Measurements from ENCODE around the gene TEAD1.
A peak's percentile ranks its signal among the peaks of the same experiment; 100 is the strongest.
"Not testable (repeated sequence)": the region's sequence is repeated elsewhere in the genome, so short reads cannot be mapped to it uniquely, and the experiment has no call there.

Gene TEAD1

GRCh38 chr11:12863605-12864121 is 189.4 kb downstream of the TEAD1 start:
- DNase-seq (ENCODE audit: low spot score), result no peak

DNA sequence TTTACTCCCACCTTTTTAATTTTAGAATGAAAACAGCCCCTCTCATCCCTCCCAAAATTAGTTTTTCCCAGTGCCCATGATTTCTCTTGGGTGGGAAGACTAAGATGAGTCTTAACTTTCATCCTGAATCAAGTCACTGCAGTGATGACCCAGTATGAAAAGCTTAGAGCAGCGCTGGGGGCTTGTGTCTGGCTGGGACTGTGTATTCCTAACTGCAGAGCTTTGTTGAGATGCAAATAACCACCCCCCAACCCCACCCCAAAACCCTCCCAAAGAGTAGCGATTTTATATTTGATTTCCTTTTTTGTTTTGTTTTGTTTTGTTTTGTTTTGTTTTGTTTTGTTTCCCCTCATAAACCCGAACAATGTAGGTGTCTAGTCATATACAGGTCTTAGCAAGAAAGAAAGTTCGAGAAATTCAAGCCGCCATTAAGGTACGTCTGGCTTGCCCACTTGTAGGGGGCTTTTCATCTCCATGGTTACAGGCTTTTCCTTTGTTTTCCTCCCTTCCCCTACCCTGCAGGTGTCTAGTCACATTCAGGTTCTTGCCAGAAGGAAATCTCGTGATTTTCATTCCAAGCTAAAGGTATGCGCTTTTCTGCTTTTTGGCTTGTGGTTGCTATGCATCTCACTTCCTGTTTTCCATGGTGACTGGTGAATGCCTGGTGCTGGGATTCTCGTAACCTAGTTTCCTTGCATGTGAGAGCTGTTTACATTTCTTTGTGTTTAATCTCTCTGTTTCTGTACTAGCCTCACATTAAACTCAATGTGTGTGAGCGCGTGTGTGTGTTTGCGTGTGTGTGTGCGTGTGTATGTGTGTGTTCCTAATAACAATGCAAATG is 190.3 kb downstream of the TEAD1 start:
- DNase-seq (ENCODE audit: low spot score), result no peak

- DNase-seq (ENCODE audit: low spot score), result no peak
Measured at GRCh38 chr11:12865863-12866595, 191.8 kb downstream of the TEAD1 start.

DNA sequence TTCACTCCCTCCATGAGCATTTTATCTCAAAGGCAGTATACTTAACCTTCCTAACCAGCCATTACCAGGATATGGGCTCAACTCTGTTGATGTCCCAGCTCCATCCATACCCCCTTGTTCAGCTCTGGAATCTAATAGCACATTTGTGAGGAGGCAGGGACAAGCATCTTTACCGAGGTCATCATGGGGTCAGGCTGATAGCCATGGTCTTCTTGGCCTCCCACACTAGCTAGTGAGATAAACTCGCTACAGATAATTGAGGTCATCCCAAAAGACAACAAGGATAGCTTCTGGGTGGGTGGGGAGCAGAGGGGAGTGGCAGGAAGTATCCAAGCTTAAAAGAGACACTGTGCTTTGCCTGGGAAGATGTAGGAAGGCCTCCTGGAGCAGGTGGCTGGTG is 193.3 kb downstream of the TEAD1 start:
- no peak for DNase-seq (ENCODE audit: low spot score)

DNA sequence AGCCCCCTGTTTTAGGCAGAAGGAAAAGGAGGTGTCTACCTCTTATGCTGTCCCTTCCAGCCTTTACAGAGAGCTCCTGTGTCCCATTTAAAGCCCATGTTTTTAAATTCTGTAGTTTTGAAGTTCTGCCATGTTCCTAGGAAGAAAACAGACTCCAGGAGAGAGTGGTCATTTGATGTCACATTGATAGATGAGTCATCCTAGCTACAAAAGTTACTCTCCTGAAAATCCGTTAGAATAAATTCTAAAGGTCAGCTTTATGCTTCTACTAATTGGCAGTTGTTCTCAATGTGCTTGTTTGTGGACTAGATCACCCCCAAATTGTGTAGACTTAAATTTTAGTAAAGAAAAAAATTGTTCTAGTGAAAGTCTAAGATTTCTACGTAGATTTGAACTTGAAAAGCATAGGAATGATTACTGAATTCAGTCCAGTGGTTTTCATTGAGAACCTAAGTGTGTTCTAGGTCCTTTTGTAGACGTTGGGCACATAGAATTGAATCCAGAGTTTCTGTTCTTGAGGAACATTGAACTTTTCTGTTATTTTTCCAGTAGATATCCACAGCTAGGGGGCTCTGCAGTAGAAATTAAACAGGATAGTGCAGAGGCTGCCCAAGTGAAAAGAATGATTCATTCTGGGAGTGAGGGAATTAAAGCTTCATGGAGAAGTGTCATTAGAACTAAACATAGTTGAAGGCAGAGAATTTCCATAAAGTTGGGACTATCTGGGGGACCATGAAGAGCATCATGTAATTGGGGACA is 194.3 kb downstream of the TEAD1 start:
- no peak for DNase-seq (ENCODE audit: low spot score)

GRCh38 chr11:12871241-12871640 is 197.0 kb downstream of the TEAD1 start:
- no peak for DNase-seq (ENCODE audit: low spot score)

- no peak for DNase-seq (ENCODE audit: low spot score)
Measured at GRCh38 chr11:12871788-12872321, 197.6 kb downstream of the TEAD1 start.

GRCh38 chr11:12876340-12876739 is 202.1 kb downstream of the TEAD1 start:
- no peak for DNase-seq (ENCODE audit: low spot score)

DNA sequence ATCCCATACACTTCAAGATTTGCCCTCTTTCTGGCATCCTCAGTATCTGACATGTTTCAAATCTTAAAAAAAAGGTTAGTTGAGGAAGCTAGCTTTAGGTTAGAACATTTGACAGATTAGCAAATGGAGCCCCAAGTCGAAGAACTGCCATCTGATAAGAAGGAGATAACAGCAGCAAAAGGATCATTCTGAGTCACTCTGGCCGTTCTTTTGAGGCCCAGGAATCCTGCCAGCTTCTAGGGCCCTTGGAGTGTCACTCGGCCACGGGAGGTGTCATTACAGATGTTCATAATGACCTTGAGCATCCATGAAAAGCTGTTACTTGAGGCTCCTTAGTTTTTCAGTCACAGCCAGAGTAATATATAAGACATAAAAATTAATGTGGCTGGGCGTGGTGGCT is 202.8 kb downstream of the TEAD1 start:
- DNase-seq (ENCODE audit: low spot score), result no peak

DNA sequence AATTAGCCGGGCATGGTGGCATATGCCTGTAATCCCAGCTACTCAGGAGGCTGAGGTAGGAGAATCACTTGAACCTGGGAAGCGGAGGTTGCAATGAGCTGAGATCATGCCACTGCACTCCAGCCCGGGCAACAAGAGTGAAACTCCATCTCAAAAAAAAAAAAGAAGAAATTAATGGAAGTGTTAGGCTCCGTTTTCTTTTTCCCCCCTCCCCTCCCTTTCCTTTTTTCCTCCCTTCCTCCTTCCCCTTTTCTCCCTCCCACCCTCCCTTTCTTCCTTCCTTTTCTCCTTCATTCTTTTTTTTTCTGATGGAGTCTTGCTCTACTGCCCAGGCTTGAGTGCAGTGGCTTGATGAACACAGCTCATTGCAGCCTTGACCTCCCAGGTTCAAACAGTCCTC is 203.3 kb downstream of the TEAD1 start:
- DNase-seq (ENCODE audit: low spot score), result not testable (repeated sequence)

DNA sequence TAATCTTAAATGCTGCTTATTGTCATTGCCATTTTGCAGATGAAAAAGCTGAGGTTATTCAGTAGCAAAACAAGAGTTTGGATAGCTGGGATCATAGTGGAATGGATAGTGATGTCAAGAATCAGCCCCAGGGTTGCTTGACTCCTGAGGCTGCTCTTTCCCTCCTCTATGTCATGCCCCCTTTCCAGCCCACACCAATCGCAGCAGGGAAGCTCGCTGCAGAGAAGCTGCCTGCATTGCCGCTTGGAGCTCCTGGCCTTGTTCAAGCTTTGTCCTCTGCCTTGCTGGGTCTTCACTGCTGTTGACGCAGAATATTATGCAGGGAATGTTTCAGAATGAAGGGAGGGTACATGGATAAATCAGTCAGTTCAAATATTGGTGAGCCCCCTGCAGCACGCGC is 206.1 kb downstream of the TEAD1 start:
- DNase-seq (ENCODE audit: low spot score), result no peak

DNA sequence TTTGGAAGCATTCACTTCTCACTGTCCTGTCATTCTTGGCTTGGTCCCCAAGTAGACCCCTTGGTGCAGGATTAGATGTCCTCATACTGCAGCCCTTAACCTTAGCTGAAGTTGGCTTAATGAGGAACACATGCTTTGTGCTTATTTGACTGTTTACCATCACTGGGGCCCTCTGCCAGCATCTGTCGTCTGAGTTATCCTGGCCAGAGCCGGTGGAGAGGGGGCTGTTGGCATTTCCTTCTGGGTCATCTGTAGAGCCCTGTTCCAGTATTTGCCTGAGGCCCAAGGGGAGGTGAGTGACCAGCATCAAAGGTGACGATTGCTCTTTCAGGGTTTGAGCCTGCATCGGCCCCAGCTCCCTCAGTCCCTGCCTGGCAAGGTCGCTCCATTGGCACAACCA is 208.4 kb downstream of the TEAD1 start:
- no peak for DNase-seq (ENCODE audit: low spot score)

DNA sequence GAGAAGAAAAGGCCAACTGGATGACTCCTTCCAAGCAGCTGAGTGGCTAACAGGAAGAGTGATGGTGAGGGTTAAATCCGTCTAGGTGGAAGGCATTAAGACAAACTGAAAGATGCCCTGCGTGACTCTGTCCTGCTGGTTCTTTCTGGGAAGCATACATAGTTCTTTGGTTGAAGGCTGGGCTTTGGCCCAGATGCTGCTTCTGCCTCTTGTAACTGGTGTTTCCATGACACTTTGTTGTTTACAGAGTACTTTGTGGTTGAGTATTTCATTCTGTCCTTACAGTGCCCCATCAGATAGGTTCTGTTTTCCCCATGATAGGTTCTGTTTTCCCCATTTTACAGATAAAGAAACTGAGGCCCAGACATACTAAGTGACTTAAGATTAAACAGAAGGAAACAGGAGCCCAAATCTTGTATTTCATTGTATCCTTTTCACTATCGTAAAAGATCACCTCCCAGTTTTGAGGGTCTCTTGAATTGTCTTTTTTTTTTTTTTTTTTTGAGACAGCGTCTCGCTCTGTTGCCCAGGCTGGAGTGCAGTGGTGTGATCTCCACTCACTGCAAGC is 210.6 kb downstream of the TEAD1 start:
- DNase-seq (ENCODE audit: low spot score), result no peak

- no peak for DNase-seq (ENCODE audit: low spot score)
Measured at GRCh38 chr11:12885717-12886239, 211.6 kb downstream of the TEAD1 start.

DNA sequence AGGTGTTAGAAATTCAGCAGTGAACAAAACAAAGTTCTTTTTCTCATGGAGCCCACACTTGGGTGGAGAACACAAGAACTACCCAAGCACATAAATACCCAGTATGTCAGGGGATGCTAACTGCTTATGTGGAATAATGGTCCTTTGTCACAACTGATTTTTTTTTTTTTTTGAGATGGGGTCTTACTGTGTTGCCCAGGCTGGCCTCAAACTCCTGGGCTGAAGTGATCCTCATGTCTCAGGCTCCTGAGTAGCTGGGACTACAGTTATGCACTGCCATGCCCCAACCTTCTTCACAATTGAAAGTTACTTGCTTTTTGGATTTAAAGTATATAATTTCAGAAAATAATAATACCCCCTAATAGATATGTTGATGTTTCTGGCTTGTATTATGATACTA is 212.3 kb downstream of the TEAD1 start:
- no peak for DNase-seq (ENCODE audit: low spot score)

GRCh38 chr11:12888525-12889158 is 214.4 kb downstream of the TEAD1 start:
- peak; percentile 52 for DNase-seq (ENCODE audit: low spot score)

- no peak for DNase-seq (ENCODE audit: low spot score)
Measured at GRCh38 chr11:12889243-12889642, 215.0 kb downstream of the TEAD1 start.

- no peak for DNase-seq (ENCODE audit: low spot score)
Measured at GRCh38 chr11:12890476-12890875, 216.3 kb downstream of the TEAD1 start.

- DNase-seq (ENCODE audit: low spot score), result peak; percentile 54
Measured at GRCh38 chr11:12893787-12894672, 219.8 kb downstream of the TEAD1 start.

GRCh38 chr11:12897390-12897789 is 223.2 kb downstream of the TEAD1 start:
- no peak for DNase-seq (ENCODE audit: low spot score)
